Measurements from ENCODE around the gene SRRM5. TPM values are rescaled to one million over a fixed set of nuclear protein-coding genes. Genes with fewer than 3 reads are reported as not detected.
"Not testable (repeated sequence)": the region's sequence is repeated elsewhere in the genome, so short reads cannot be mapped to it uniquely, and the experiment has no call there.

SRRM5 gene
- total and polyA plus RNA-seq, 12 donors, result 0.15 to 4.7 (median 0.28) TPM; not detected in 3

DNA sequence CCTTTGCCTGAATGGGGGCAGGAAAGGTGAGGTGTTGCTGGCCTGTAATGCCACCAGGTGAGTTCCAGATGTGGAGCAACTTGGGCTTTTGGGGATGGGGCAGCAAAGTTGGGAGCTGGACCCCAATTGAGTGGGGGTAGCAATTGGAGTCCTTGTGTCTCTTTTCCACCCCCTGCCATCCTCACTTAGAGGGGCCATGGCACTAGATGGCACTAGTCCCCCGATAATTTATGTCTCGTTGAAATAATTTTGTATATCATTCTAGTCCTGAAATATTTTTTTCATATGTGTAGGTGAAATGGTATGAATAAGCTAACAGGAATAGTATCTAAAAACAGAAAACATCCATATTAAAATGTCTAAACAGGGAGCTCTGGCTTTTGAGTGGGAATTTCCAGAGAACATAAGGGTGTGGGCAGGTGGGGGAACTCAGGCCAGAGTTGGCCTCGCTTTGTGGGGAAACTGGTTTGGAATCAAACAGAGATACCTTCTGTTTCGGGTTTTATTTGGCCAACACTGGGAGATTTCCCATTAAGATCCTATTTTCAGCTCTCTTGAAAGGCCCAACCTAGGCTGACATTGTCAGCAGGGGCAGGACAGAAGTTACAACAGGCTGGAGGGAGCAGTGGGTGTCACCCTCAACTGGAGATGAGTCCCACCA lies 12.1 kb upstream of the SRRM5 start:
- peaks cover 0 to 21% of the 10 kb centered on the region in 2 donors for H3K36me3 ChIP-seq (replicated peaks in 1 of 2)

DNA sequence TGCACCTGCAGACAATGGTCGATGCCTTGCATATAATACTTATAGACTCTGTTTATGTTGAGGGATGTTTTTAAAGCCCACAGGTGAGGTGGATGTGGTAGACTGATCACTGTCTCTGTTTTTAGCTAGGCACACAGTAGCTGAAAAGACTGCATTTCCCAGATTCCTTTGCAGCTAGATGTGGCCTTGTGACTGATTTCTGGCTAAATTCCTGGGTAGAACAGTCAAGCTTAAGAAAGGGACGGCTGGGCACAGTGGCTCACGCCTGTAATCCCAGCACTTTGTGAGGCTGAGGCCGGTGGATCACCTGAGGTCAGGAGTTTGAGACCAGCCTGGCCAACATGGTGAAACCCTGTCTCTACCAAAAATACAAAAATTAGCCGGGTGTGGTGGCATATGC lies 11.6 kb upstream of the SRRM5 start:
- 55 to 73% (median 65%) methylated on average over 5 of the region's 5 CpGs for WGBS, 4 donors
- Histone ChIP-seq H3K36me3 (replicated peaks in 1 of 2) (peaks cover 0 to 21% of the 10 kb centered on the region in 2 donors), H3K27ac (peak overlapping the region in 3 of 5 donors; percentile 52 to 62 (median 55)), H3K4me1 (replicated peaks in 1 of 2) (peaks cover 12 to 20% of the 10 kb centered on the region in 2 donors)
- H3K27me3 ChIP-seq; H3K9me3 ChIP-seq (replicated peaks in 1 of 3); H3K4me3 ChIP-seq: not testable (repeated sequence)
- TF ChIP-seq POLR2A (IDR thresholded peaks at IDR 0.05), result peak in 1 of 2 donors; percentile 19
- DNase-seq, result peak in 5 of 7 donors; percentile 40 to 68 (median 57)
- intact Hi-C loops (cut with DNase I), result loop anchor here in 1 of 2 donors (10.0 kb wide), 1 partner anchor 54 kb away; no protein-coding TSS in a partner anchor

More for the DNA sequence above, 12.1 kb upstream of the SRRM5 start:
- no peak for TF ChIP-seq POLR2A (IDR thresholded peaks at IDR 0.05)
- TF ChIP-seq, protein P1, sequence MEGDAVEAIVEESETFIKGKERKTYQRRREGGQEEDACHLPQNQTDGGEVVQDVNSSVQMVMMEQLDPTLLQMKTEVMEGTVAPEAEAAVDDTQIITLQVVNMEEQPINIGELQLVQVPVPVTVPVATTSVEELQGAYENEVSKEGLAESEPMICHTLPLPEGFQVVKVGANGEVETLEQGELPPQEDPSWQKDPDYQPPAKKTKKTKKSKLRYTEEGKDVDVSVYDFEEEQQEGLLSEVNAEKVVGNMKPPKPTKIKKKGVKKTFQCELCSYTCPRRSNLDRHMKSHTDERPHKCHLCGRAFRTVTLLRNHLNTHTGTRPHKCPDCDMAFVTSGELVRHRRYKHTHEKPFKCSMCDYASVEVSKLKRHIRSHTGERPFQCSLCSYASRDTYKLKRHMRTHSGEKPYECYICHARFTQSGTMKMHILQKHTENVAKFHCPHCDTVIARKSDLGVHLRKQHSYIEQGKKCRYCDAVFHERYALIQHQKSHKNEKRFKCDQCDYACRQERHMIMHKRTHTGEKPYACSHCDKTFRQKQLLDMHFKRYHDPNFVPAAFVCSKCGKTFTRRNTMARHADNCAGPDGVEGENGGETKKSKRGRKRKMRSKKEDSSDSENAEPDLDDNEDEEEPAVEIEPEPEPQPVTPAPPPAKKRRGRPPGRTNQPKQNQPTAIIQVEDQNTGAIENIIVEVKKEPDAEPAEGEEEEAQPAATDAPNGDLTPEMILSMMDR (IDR thresholded peaks at IDR 0.05), result no peak
- no peak overlapping the region for H3K4me3 ChIP-seq
- peak overlapping the region in 3 of 5 donors; percentile 41 to 55 (median 52) for H3K27ac ChIP-seq
- WGBS, 4 donors, result 91 to 94% (median 93%) methylated on average over 4 of the region's 4 CpGs
- peaks cover 12 to 20% of the 10 kb centered on the region in 2 donors for H3K4me1 ChIP-seq (replicated peaks in 1 of 2)
- no peak for DNase-seq
- no peaks in the 10 kb centered on the region for H3K9me3 ChIP-seq (replicated peaks in 1 of 3)
- intact Hi-C loops (cut with DNase I), result loop anchor here (10.0 kb wide), 1 partner anchor 55 kb away; no protein-coding TSS in a partner anchor
- no peaks in the 10 kb centered on the region for H3K27me3 ChIP-seq

GRCh38 chr19:43605875-43606568 lies 5.9 kb upstream of the SRRM5 start:
- no peaks in the 10 kb centered on the region for H3K27me3 ChIP-seq
- intact Hi-C loops (cut with DNase I), result loop anchor here in 1 of 2 donors (10.0 kb wide), 1 partner anchor 49 kb away; no protein-coding TSS in a partner anchor
- TF ChIP-seq, protein P1 (IDR thresholded peaks at IDR 0.05), result no peak
- no peak for TF ChIP-seq POLR2A (IDR thresholded peaks at IDR 0.05)
- no peaks in the 10 kb centered on the region for H3K4me1 ChIP-seq (replicated peaks in 1 of 2)
- H3K27ac ChIP-seq, result no peak overlapping the region
- DNase-seq, result no peak
- peaks cover 0 to 17% of the 10 kb centered on the region in 2 donors for H3K36me3 ChIP-seq (replicated peaks in 1 of 2)
- no peaks in the 10 kb centered on the region for H3K9me3 ChIP-seq (replicated peaks in 1 of 3)
- no peak overlapping the region for H3K4me3 ChIP-seq
- 76 to 88% (median 85%) methylated on average over 7 of the region's 7 CpGs for WGBS, 4 donors

DNA sequence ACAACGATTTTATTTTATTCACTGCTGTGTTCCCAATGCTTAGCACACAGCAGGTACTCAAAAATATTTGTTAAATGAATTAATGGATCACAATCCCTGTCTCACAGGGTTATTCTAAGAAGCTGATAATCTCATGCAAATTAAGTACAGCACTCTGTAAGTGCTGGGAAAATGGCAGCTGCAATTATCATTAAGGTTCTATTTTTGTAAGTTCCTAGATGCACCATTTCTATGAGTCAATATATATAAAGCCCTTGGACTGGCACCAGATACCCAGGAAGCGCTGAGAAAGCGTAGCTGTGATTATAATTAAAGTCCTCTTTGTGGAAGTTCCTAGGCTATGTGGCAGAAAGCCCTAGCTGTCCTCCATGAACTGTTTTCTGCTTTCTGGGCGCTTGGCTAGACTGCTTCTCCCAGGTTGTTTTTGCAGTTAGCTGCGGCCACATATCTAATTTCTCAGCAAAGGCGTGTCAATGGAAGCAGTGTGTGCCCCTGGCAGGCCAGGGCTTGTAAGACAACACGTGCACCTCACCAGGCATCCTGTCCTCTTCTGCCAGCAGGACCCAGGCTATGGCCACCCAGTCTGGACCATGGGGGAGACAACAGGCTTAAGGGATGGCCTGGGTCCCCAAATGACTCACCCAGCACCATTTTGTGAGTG lies 5.2 kb upstream of the SRRM5 start:
- H3K4me1 ChIP-seq (replicated peaks in 1 of 2), result no peaks in the 10 kb centered on the region
- no peak for TF ChIP-seq POLR2A (IDR thresholded peaks at IDR 0.05)
- TF ChIP-seq, protein P1 (IDR thresholded peaks at IDR 0.05), result no peak
- no peak for DNase-seq
- no peaks in the 10 kb centered on the region for H3K27me3 ChIP-seq
- H3K27ac ChIP-seq, result no peak overlapping the region
- WGBS, 4 donors, result 92 to 97% (median 94%) methylated on average over 7 of the region's 7 CpGs
- no peaks in the 10 kb centered on the region for H3K9me3 ChIP-seq (replicated peaks in 1 of 3)
- H3K36me3 ChIP-seq (replicated peaks in 1 of 2), result peaks cover 0 to 17% of the 10 kb centered on the region in 2 donors
- no peak overlapping the region for H3K4me3 ChIP-seq
- intact Hi-C loops (cut with DNase I), result loop anchor here in 1 of 2 donors (10.0 kb wide), 1 partner anchor 48 kb away; no protein-coding TSS in a partner anchor

All from adrenal gland (tissue), 12 donors.